C4-2B (cell line): ENCODE measurements around the gene RITA1.

Experiments used
- ZFX ChIP-seq: fragments of 450-650 bp; IDR thresholded peaks from 2 replicates; pipeline ENCODE4 v1.6.1; 2017
- TF ChIP-seq, protein P1 (sequence below): fragments of 450-650 bp; conservative IDR thresholded peaks from 2 replicates; pipeline ENCODE4 v1.5.1; 2017; ENCODE audit warnings: mild to moderate bottlenecking

DNA sequence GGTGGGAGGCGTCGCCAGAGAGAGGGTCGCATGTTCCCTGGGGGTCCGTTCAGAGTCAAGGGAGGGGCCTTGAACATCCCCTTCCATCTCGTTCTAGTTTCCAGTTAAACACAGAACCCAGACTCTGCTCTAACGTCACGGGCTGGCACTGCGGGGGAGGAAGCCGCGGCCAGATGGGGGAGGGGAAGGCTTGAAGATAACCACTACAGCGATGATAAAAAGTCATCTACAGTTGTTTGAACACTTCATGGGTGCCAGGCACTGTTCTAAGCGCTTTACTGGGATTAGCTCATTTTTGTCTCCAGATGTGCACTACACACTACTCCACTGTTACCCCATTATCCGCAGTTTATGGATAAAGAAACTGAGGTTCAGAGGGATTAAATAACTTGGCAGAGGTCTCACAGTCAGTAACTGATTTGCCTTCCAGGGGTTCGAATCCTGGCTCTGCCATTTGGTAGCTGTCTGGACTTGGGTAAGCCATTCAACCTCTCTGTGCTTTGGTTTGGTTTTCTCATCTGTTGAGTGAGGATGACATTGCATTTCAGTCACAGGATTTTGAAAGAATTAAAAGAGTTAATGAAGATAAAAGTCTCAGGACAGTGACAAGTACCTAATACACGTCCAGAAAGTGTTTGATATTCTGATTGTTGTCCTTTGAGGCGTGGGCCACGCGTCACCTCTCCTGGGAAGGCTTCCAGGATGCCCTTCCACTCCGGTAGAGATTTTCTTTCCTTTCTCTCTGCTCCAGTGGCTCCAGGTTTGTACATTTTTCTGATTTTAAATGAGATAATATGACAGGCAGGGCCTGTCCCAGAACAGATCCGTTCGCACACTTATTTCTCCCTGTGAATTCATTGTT, 49.2 kb upstream of the RITA1 start:
- TF ChIP-seq, protein P1, sequence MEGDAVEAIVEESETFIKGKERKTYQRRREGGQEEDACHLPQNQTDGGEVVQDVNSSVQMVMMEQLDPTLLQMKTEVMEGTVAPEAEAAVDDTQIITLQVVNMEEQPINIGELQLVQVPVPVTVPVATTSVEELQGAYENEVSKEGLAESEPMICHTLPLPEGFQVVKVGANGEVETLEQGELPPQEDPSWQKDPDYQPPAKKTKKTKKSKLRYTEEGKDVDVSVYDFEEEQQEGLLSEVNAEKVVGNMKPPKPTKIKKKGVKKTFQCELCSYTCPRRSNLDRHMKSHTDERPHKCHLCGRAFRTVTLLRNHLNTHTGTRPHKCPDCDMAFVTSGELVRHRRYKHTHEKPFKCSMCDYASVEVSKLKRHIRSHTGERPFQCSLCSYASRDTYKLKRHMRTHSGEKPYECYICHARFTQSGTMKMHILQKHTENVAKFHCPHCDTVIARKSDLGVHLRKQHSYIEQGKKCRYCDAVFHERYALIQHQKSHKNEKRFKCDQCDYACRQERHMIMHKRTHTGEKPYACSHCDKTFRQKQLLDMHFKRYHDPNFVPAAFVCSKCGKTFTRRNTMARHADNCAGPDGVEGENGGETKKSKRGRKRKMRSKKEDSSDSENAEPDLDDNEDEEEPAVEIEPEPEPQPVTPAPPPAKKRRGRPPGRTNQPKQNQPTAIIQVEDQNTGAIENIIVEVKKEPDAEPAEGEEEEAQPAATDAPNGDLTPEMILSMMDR, result no peak
- TF ChIP-seq ZFX, result no peak
